H9 (cell line): ENCODE results near the gene RAP1GAP2. TPM values are rescaled to one million over a fixed set of nuclear protein-coding genes. Genes with fewer than 3 reads are reported as not detected.
"Not testable (repeated sequence)": the region's sequence is repeated elsewhere in the genome, so short reads cannot be mapped to it uniquely, and the experiment has no call there.

ENCODE experiments used
- DNase-seq: peaks from one replicate; pipeline ENCODE4 v3.0.0-alpha.2; 2017
- H2AFZ ChIP-seq: one replicate; pipeline ENCODE4 v1.6.1; 2013; ENCODE audit warnings: mild to moderate bottlenecking, low read length, control low read depth, moderate library complexity
- H2AK5ac ChIP-seq: 2 replicates; pipeline ENCODE4 v1.6.1; 2013; ENCODE audit warnings: low read length, control low read depth, mixed read lengths; ENCODE audit not compliant: insufficient read length
- H2BK120ac ChIP-seq: one replicate; pipeline ENCODE4 v1.6.1; 2013; ENCODE audit warnings: low read depth, mild to moderate bottlenecking, low read length, control low read depth, inconsistent platforms; ENCODE audit not compliant: poor library complexity, severe bottlenecking
- H2BK12ac ChIP-seq: 2 replicates; pipeline ENCODE4 v1.6.1; 2013; ENCODE audit warnings: low read length, control low read depth, mixed read lengths, low read depth; ENCODE audit not compliant: insufficient read length
- H2BK15ac ChIP-seq: 2 replicates; pipeline ENCODE4 v1.6.1; 2013; ENCODE audit warnings: low read depth, low read length, control low read depth
- H2BK20ac ChIP-seq: one replicate; pipeline ENCODE4 v1.6.1; 2013; ENCODE audit warnings: low read depth, mild to moderate bottlenecking, low read length, control low read depth, inconsistent platforms; ENCODE audit not compliant: poor library complexity, severe bottlenecking
- H2BK5ac ChIP-seq: 2 replicates; pipeline ENCODE4 v1.6.1; 2013; ENCODE audit warnings: low read length, control low read depth, mixed read lengths; ENCODE audit not compliant: insufficient read length
- H3K14ac ChIP-seq: 2 replicates; pipeline ENCODE4 v1.6.1; 2013; ENCODE audit warnings: low read length, control low read depth; ENCODE audit not compliant: insufficient read depth
- H3K18ac ChIP-seq: 2 replicates; pipeline ENCODE4 v1.6.1; 2013; ENCODE audit warnings: low read depth, mild to moderate bottlenecking, mixed read lengths, low read length, control low read depth; ENCODE audit not compliant: insufficient read length
- H3K23ac ChIP-seq: 2 replicates; pipeline ENCODE4 v1.6.1; 2013; ENCODE audit warnings: low read length, control low read depth, mixed read lengths, low read depth; ENCODE audit not compliant: insufficient read length
- H3K23me2 ChIP-seq: 2 replicates; pipeline ENCODE4 v1.6.1; 2013; ENCODE audit warnings: low read depth, mild to moderate bottlenecking, mixed read lengths, low read length, control low read depth; ENCODE audit not compliant: insufficient read length, poor library complexity, severe bottlenecking
- H3K27ac ChIP-seq: 2 replicates; pipeline ENCODE4 v1.5.1; 2013; ENCODE audit warnings: low read length, control low read depth, mixed read lengths, low read depth; ENCODE audit not compliant: insufficient read length
- H3K27me3 ChIP-seq: 2 replicates; pipeline ENCODE4 v1.6.1; 2013; ENCODE audit warnings: low read length, control low read depth, inconsistent platforms; ENCODE audit not compliant: insufficient read depth
- H3K4ac ChIP-seq: 2 replicates; pipeline ENCODE4 v1.6.1; 2013; ENCODE audit warnings: low read depth, mild to moderate bottlenecking, control low read depth, inconsistent platforms, low read length, moderate library complexity
- H3K4me1 ChIP-seq: 2 replicates; pipeline ENCODE4 v1.6.1; 2013; ENCODE audit warnings: low read length, control low read depth, inconsistent platforms; ENCODE audit not compliant: insufficient read depth
- H3K4me2 ChIP-seq: 2 replicates; pipeline ENCODE4 v1.6.1; 2013; ENCODE audit warnings: low read length, control low read depth, mixed read lengths; ENCODE audit not compliant: insufficient read length, insufficient read depth
- H3K56ac ChIP-seq: 2 replicates; pipeline ENCODE4 v1.6.1; 2013; ENCODE audit warnings: low read depth, mild to moderate bottlenecking, mixed read lengths, low read length, control low read depth; ENCODE audit not compliant: insufficient read length
- H3K79me1 ChIP-seq: 2 replicates; pipeline ENCODE4 v1.6.1; 2013; ENCODE audit warnings: low read depth, mild to moderate bottlenecking, moderate library complexity, low read length, control low read depth, inconsistent platforms; ENCODE audit not compliant: insufficient read depth, poor library complexity, severe bottlenecking
- H3K79me2 ChIP-seq: 2 replicates; pipeline ENCODE4 v1.6.1; 2013; ENCODE audit warnings: low read length, control low read depth, inconsistent platforms; ENCODE audit not compliant: insufficient read depth
- H3K9ac ChIP-seq: 2 replicates; pipeline ENCODE4 v1.6.1; 2013; ENCODE audit warnings: low read length, control low read depth, mixed read lengths; ENCODE audit not compliant: insufficient read length; ENCODE audit errors: extremely low read depth
- H3K9me3 ChIP-seq: one replicate; pipeline ENCODE4 v1.6.1; 2013; ENCODE audit warnings: low read depth, low read length, inconsistent platforms; ENCODE audit not compliant: control insufficient read depth
- H3T11ph ChIP-seq: one replicate; pipeline ENCODE4 v1.6.1; 2013; ENCODE audit warnings: mild to moderate bottlenecking, low read length, control low read depth, inconsistent platforms
- H4K20me1 ChIP-seq: one replicate; pipeline ENCODE4 v1.6.1; 2013; ENCODE audit not compliant: control insufficient read depth, insufficient read length, insufficient read depth
- H4K5ac ChIP-seq: 2 replicates; pipeline ENCODE4 v1.6.1; 2013; ENCODE audit warnings: low read depth, mild to moderate bottlenecking, mixed read lengths, low read length, control low read depth; ENCODE audit not compliant: insufficient read length
- H4K8ac ChIP-seq: replicated peaks from 2 replicates; pipeline ENCODE4 v1.6.1; 2013; ENCODE audit warnings: low read length, control low read depth, mixed read lengths, low read depth; ENCODE audit not compliant: insufficient read length
- H4K91ac ChIP-seq: 2 replicates; pipeline ENCODE4 v1.6.1; 2013; ENCODE audit warnings: low read depth, mild to moderate bottlenecking, moderate library complexity, mixed read lengths, low read length, control low read depth; ENCODE audit not compliant: insufficient read length
- H3K27ac Mint-ChIP-seq, 3 experiments: 2 replicates in 2 of 3; 3 replicates in 1 of 3; pipeline ENCODE4 v1.8.0; 2020 to 2021; ENCODE audit warnings: mixed read lengths in 3 of 3, mild to moderate bottlenecking in 1 of 3, moderate library complexity in 1 of 3
- H3K27me3 Mint-ChIP-seq: 2 replicates; pipeline ENCODE4 v1.8.0; 2021; ENCODE audit warnings: low read depth, mild to moderate bottlenecking, moderate library complexity, mixed read lengths
- H3K36me3 Mint-ChIP-seq, 3 experiments: 2 replicates in 2 of 3; 3 replicates in 1 of 3; pipeline ENCODE4 v1.8.0; 2020 to 2021; ENCODE audit warnings: low read depth in 3 of 3, mixed read lengths in 3 of 3; ENCODE audit not compliant: insufficient read depth in 1 of 3
- H3K4me1 Mint-ChIP-seq, 2 experiments: 2 replicates each; pipeline ENCODE4 v1.8.0; 2020; ENCODE audit warnings: mixed read lengths in 2 of 2
- H3K4me3 Mint-ChIP-seq, 2 experiments: 2 replicates in 1 of 2; 3 replicates in 1 of 2; pipeline ENCODE4 v1.8.0; 2020 to 2021; ENCODE audit warnings: mild to moderate bottlenecking in 2 of 2, mixed read lengths in 2 of 2, moderate library complexity in 1 of 2
- H3K9me3 Mint-ChIP-seq, 2 experiments: 2 replicates in 1 of 2; 3 replicates in 1 of 2; pipeline ENCODE4 v1.8.0; 2020; ENCODE audit warnings: mild to moderate bottlenecking in 2 of 2, mixed read lengths in 2 of 2, moderate library complexity in 1 of 2
- WGBS: extraction: QIAGEN DNeasy Blood & Tissue Kit; methylation state at CpG from one replicate; pipeline ENCODE4 v1.1.7; 2013; ENCODE audit warnings: missing lambda C conversion rate, low lambda C conversion rate, mixed read lengths; ENCODE audit not compliant: insufficient read length; ENCODE audit errors: extremely low coverage; 5-methylcytosine and 5-hydroxymethylcytosine counted together
- total RNA-seq: library from RNA; stranded (reverse); gene quantifications from 2 replicates; pipeline ENCODE4 v1.2.1, GENCODE V29; 2021
- TF ChIP-seq, protein P1 (sequence below): fragments of 200-600 bp; sonication (generic); conservative IDR thresholded peaks from 3 replicates; pipeline ENCODE4 v1.8.0; 2021; ENCODE audit warnings: antibody characterized with exemption, mild to moderate bottlenecking

RAP1GAP2 gene
- total RNA-seq, 1 experiment from 2014 or later = 33.8 TPM

DNA sequence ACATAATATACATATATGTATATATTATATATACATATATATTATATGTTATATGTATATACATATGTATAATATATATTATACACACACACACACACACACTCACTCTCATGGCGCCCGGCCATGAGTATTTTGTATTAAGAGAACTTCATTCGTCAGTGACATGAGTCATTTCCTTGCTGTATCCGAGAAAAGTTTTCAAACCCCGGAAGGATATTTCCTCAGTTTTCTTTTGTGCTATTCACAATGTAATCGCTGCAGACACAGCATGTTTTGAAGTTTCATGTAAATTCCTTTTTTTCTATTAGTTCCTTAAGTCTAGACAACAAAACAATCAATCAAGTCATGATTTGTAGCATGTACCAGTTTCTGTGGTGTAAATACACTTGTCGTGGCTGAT lies 233.9 kb downstream of the RAP1GAP2 start:
- Histone ChIP-seq H3K9ac (no peak overlapping the region), H4K5ac (no peak overlapping the region), H2BK20ac (no peak overlapping the region), H3K4me2 (no peak overlapping the region), H3K14ac (no peak overlapping the region), H4K91ac (no peak overlapping the region), H3K79me1 (no peaks in the 10 kb centered on the region), H4K20me1 (no peaks in the 10 kb centered on the region), H4K8ac (no peak overlapping the region), H3K27me3 (no peaks in the 10 kb centered on the region), H3K23ac (no peak overlapping the region), H2AFZ (no peak overlapping the region), H3K9me3 (no peaks in the 10 kb centered on the region), H3K56ac (no peak overlapping the region), H3K4ac (no peak overlapping the region), H3T11ph (no peak overlapping the region), H3K23me2 (no peaks in the 10 kb centered on the region), H3K27ac (no peak overlapping the region), H2BK12ac (no peak overlapping the region), H3K18ac (no peak overlapping the region), H3K4me1 (no peaks in the 10 kb centered on the region), H2BK15ac (no peak overlapping the region), H2BK120ac (no peak overlapping the region), H3K79me2 (no peaks in the 10 kb centered on the region), H2AK5ac (no peak overlapping the region), H2BK5ac (no peak overlapping the region)
- Mint-ChIP-seq H3K9me3 (no peaks in the 10 kb centered on the region), H3K27me3 (no peaks in the 10 kb centered on the region), H3K4me3 (no peak overlapping the region), H3K4me1 (no peaks in the 10 kb centered on the region), H3K36me3 (peaks cover 9 to 30% (median 26%) of the 10 kb centered on the region in 3 experiments; a peak in 6 of 7 replicates), H3K27ac (no peak overlapping the region)
- no CpG with 5 or more reads among the region's 7 CpGs for WGBS
- no peak for DNase-seq
- TF ChIP-seq, protein P1, sequence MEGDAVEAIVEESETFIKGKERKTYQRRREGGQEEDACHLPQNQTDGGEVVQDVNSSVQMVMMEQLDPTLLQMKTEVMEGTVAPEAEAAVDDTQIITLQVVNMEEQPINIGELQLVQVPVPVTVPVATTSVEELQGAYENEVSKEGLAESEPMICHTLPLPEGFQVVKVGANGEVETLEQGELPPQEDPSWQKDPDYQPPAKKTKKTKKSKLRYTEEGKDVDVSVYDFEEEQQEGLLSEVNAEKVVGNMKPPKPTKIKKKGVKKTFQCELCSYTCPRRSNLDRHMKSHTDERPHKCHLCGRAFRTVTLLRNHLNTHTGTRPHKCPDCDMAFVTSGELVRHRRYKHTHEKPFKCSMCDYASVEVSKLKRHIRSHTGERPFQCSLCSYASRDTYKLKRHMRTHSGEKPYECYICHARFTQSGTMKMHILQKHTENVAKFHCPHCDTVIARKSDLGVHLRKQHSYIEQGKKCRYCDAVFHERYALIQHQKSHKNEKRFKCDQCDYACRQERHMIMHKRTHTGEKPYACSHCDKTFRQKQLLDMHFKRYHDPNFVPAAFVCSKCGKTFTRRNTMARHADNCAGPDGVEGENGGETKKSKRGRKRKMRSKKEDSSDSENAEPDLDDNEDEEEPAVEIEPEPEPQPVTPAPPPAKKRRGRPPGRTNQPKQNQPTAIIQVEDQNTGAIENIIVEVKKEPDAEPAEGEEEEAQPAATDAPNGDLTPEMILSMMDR = no peak

GRCh38 chr17:3030852-3031470 lies 234.7 kb downstream of the RAP1GAP2 start:
- H4K20me1 ChIP-seq, H3K18ac ChIP-seq, H4K91ac ChIP-seq, H3K9me3 Mint-ChIP-seq, H4K5ac ChIP-seq, H2BK5ac ChIP-seq, H3K27ac ChIP-seq, H2BK12ac ChIP-seq, H3K79me2 ChIP-seq, H2BK15ac ChIP-seq, H3K4me3 Mint-ChIP-seq, H3K4me1 Mint-ChIP-seq, H3K27me3 Mint-ChIP-seq, H3K56ac ChIP-seq, H3K27ac Mint-ChIP-seq, H2BK120ac ChIP-seq, H3K27me3 ChIP-seq, H3K23me2 ChIP-seq, H3K4me2 ChIP-seq, H2BK20ac ChIP-seq, DNase-seq, H2AK5ac ChIP-seq, H3K23ac ChIP-seq, H3K9me3 ChIP-seq, H3K14ac ChIP-seq, H4K8ac ChIP-seq, H3K4me1 ChIP-seq, H3T11ph ChIP-seq, H3K9ac ChIP-seq, H3K4ac ChIP-seq, H2AFZ ChIP-seq, H3K79me1 ChIP-seq: not testable (repeated sequence)
- peaks cover 9 to 30% (median 26%) of the 10 kb centered on the region in 3 experiments; a peak in 6 of 7 replicates for H3K36me3 Mint-ChIP-seq
- no CpG with 5 or more reads among the region's 14 CpGs for WGBS
